B cell (primary cell): ENCODE measurements around the gene PDK2.

Experiments
- EZH2 ChIP-seq: IDR thresholded peaks from 2 replicates; pipeline ENCODE4 v1.6.1; 2012; ENCODE audit warnings: borderline replicate concordance, low read depth, mild to moderate bottlenecking, moderate library complexity, low read length; ENCODE audit not compliant: insufficient read depth, poor library complexity, severe bottlenecking
- TF ChIP-seq, protein P1 (sequence below): fragments of 200-600 bp; IDR thresholded peaks from one replicate; pipeline ENCODE4 v1.8.0; 2022; ENCODE audit warnings: antibody characterized with exemption, mild to moderate bottlenecking

DNA sequence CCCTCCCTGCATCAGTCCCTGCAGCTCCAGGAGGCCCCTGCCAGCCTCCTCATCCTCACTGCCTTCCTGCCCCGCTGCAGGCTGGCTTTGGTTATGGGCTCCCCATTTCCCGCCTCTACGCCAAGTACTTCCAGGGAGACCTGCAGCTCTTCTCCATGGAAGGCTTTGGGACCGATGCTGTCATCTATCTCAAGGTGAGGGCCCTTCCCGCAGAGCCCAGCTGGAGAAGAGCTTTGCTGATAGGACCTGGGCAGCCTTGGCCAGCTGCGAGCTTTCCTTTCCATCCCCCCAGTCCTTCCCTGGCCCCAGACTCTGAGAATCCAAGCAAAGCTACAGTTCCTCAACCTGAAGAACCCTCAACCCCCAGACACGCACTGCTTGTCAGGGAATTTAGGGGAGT is 14.1 kb downstream of the PDK2 start:
- TF ChIP-seq, protein P1, sequence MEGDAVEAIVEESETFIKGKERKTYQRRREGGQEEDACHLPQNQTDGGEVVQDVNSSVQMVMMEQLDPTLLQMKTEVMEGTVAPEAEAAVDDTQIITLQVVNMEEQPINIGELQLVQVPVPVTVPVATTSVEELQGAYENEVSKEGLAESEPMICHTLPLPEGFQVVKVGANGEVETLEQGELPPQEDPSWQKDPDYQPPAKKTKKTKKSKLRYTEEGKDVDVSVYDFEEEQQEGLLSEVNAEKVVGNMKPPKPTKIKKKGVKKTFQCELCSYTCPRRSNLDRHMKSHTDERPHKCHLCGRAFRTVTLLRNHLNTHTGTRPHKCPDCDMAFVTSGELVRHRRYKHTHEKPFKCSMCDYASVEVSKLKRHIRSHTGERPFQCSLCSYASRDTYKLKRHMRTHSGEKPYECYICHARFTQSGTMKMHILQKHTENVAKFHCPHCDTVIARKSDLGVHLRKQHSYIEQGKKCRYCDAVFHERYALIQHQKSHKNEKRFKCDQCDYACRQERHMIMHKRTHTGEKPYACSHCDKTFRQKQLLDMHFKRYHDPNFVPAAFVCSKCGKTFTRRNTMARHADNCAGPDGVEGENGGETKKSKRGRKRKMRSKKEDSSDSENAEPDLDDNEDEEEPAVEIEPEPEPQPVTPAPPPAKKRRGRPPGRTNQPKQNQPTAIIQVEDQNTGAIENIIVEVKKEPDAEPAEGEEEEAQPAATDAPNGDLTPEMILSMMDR = no peak
- TF ChIP-seq EZH2 = no peak
